ENCODE results near the gene DNAJC5. TPM values are rescaled to one million over a fixed set of nuclear protein-coding genes. Genes with fewer than 3 reads are reported as not detected.
"Not testable (repeated sequence)": the region's sequence is repeated elsewhere in the genome, so short reads cannot be mapped to it uniquely, and the experiment has no call there.

Gene DNAJC5
- total RNA-seq, 2 experiments from 2014 or later = 32.1 to 32.9 TPM

DNA sequence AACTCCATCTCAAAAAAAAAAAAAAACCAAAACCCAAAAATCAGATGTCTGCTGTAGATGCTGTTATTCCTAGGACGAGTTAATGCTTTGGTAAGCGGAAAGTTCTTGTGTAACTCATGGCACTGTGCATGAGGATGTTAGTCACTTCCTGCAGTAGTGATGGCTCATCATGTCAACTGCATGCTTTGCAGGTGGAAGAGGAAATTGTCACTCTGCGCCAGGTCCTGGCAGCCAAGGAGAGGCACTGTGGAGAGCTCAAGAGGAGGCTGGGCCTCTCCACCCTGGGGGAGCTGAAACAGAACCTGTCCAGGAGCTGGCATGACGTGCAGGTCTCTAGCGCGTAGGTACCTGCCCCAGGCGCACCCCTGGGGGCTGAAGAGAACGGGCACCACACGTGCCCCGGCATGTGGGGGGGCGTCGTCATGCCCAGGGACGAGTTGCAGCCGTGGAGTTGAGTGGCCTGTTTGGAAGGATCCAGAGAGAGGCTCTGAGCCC, 21.4 kb upstream of the DNAJC5 start:
- Mint-ChIP-seq H3K9me3 (no peaks in the 10 kb centered on the region), H3K4me3 (no peak overlapping the region), H3K27ac (peak overlapping the region; percentile 45), H3K36me3 (peaks cover 24% of the 10 kb centered on the region), H3K4me1 (peaks cover 15% of the 10 kb centered on the region), H3K27me3 (no peaks in the 10 kb centered on the region)
- DNase-seq = no peak

DNA sequence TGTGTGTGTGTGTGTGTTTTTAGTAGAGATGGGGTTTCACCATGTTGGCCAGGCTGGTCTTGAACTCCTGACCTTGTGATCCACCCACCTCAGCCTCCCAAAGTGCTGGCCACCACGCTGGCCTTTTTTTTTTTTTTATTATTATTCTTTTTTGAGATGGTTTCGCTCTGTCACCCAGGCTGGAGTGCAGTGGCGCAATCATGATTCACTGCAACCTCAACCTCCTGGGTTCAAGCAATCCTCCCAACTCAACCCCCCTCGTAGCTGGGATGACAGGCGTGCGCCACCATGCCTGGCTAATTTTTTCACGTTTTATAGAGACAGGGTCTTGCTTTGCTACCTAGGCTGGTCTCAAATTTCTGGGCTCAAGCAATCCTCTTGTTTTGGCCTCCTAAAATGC, 20.7 kb upstream of the DNAJC5 start:
- not testable (repeated sequence) for H3K4me3 Mint-ChIP-seq, H3K27ac Mint-ChIP-seq, DNase-seq

DNA sequence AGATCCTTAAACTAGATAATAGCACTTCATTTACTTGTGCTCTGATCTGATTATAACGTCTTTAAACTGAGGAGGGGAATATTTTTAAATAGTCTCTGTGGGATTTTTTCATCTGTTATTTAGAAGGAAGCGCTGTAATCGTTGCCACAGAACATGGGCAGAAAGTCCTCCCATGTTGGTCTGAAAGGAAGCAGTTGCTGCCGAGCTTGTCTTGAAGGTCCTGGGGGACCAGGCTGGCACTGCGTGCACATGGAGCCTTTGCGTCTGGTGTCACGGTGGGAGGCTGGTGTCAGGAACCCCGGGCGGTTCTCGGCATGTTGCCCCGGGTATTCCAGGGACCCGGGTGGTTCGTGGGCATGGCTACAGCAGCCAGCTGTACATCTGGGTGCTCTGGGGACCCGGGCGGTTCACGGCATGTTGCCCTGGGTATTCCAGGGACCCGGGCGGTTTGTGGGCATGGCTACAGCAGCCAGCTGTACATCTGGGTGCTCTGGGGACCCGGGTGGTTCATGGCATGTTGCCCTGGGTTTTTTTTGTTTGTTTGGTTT, 18.4 kb upstream of the DNAJC5 start:
- no peak for DNase-seq
- Mint-ChIP-seq H3K27ac (no peak overlapping the region), H3K4me1 (peaks cover 11% of the 10 kb centered on the region), H3K9me3 (no peaks in the 10 kb centered on the region), H3K27me3 (no peaks in the 10 kb centered on the region), H3K4me3 (no peak overlapping the region), H3K36me3 (peaks cover 22% of the 10 kb centered on the region)

More for the DNA sequence above, 20.7 kb upstream of the DNAJC5 start:
- Mint-ChIP-seq H3K36me3 (peaks cover 24% of the 10 kb centered on the region), H3K4me1 (peaks cover 14% of the 10 kb centered on the region)
- H3K9me3 Mint-ChIP-seq, H3K27me3 Mint-ChIP-seq: not testable (repeated sequence)

DNA sequence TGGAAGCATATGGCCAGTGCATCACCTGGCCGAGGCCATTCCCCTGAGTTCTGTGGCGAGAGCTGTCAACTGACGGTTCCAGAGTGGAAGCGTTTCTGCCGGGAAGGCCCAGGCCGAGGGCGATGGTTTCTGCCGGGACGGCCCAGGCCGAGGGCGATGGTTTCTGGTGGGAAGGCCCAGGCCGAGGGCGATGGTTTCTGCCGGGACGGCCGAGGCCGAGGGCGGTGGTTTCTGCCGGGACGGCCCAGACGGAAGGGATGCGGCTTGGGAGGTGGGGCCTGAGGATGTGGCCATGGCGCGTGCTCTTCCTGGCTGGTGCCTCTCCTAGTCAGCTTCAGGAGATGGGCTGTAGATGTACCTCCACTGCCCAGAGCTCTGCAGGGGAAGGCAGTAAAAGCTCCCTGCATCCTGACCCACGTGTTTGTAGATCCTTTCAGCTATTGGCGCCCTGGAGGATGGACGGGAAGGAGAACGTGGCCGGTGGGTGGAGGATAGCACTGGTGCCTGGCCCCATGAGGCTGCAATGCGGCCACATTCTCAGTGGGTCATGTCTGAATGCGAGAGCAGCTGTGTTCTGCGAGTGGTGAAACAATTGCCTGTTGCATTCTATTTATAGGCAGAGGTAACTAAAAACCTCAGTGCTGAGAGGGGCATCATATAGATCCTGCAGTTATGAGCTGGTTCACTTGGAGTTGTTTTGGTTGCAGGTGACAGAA, 17.0 kb upstream of the DNAJC5 start:
- Mint-ChIP-seq H3K27me3 (no peaks in the 10 kb centered on the region), H3K9me3 (no peaks in the 10 kb centered on the region), H3K4me1 (peaks cover 8% of the 10 kb centered on the region), H3K36me3 (peaks cover 16% of the 10 kb centered on the region), H3K4me3 (no peak overlapping the region), H3K27ac (no peak overlapping the region)
- DNase-seq = no peak

DNA sequence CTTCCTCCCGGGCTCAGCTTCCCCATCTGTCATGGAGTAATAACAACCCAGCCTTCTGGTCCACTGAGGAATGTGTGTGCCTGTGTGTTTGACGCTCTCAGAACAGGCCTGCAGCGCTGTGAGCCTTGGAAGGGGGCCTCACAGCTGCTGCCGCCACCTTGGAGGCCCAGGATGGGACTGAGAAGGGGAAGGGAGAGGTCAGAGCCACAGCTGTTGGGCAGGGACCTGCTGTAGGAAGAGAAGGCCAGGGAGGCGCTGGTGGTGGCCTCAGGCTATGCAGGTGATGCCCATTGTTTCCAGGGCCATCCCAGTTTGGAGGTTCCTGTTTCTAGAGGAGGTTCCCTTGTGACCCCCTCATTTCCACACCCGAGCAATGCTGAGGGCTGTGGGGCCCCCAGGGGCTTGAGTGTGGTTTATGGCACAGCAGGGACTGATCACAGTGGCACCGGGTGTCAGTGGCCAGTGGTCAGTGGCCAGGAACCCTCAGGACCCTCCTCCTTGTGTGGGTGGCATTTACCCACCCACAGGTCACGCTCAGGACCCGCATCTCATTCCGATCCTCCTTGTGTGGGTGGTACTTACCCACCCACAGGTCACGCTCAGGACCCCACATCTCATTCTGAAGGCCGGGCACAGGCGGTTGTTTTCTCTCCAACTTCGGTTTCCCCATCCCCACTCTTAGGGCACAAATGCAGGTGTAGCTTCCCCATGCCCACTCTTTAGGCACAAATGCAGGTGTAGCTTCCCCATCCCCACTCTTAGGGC, 15.8 kb upstream of the DNAJC5 start:
- Mint-ChIP-seq H3K4me1 (peaks cover 3% of the 10 kb centered on the region), H3K27me3 (no peaks in the 10 kb centered on the region), H3K27ac (no peak overlapping the region), H3K36me3 (peaks cover 10% of the 10 kb centered on the region), H3K9me3 (no peaks in the 10 kb centered on the region), H3K4me3 (no peak overlapping the region)
- no peak for DNase-seq

DNA sequence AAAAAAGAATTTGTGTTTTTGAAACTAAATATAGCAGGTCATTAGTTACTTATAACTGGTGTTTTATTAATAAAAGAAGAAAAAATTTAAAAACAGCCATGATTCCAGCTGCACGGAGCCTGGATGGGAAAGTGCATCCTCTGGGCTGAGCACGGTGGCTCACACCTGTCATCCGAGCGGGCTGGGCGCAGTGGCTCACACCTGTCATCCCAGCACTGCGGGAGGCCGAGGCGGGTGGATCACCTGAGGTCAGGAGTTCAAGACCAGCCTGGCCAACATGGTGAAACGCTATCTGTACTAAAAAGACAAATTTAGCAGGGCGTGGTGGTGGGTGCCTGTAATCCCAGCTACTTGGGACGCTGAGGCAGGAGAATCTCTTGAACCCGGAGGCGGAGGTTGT, 14.0 kb upstream of the DNAJC5 start:
- not testable (repeated sequence) for H3K9me3 Mint-ChIP-seq, H3K36me3 Mint-ChIP-seq, DNase-seq, H3K27me3 Mint-ChIP-seq, H3K4me3 Mint-ChIP-seq, H3K27ac Mint-ChIP-seq, H3K4me1 Mint-ChIP-seq

DNA sequence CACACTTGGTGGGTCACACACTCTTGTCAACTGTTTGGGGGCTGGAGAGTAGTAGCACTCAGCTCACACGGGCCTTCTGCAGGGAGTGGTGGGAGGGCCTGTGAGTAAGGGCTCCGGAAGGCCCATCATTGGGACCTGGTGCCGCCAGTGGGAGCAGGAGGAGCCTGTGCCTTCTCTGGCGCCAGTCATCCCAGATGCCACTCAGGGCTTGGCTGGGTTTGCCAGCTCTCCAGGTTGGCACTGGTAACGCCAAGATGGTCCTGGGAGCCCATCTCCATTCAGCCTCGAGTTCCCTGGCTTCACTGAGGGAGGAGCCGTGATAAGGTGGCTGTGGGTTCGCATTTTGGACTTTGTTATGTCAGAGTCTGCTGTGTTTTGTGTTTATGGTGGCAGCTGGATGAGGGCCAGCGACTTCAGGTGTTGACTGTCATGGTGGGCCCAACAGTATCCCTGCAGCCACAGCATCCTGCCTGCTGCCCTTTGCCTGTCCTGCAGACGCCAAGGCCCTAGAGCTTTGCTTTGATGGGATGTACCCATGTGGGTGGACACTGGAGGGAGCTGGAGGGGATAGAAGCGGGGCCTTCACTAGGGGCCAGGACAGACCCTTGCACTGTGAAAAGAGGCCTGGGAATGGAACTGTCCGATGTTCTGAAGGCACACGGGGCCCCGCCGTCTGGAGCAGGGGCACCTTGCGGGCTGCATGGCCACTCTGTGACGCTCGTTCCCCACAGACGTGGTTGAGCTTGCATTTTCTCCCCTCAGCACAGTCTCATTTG, 13.3 kb upstream of the DNAJC5 start:
- Mint-ChIP-seq H3K4me1 (no peaks in the 10 kb centered on the region), H3K36me3 (no peaks in the 10 kb centered on the region), H3K9me3 (no peaks in the 10 kb centered on the region), H3K27ac (no peak overlapping the region), H3K4me3 (no peak overlapping the region), H3K27me3 (no peaks in the 10 kb centered on the region)
- DNase-seq = no peak

DNA sequence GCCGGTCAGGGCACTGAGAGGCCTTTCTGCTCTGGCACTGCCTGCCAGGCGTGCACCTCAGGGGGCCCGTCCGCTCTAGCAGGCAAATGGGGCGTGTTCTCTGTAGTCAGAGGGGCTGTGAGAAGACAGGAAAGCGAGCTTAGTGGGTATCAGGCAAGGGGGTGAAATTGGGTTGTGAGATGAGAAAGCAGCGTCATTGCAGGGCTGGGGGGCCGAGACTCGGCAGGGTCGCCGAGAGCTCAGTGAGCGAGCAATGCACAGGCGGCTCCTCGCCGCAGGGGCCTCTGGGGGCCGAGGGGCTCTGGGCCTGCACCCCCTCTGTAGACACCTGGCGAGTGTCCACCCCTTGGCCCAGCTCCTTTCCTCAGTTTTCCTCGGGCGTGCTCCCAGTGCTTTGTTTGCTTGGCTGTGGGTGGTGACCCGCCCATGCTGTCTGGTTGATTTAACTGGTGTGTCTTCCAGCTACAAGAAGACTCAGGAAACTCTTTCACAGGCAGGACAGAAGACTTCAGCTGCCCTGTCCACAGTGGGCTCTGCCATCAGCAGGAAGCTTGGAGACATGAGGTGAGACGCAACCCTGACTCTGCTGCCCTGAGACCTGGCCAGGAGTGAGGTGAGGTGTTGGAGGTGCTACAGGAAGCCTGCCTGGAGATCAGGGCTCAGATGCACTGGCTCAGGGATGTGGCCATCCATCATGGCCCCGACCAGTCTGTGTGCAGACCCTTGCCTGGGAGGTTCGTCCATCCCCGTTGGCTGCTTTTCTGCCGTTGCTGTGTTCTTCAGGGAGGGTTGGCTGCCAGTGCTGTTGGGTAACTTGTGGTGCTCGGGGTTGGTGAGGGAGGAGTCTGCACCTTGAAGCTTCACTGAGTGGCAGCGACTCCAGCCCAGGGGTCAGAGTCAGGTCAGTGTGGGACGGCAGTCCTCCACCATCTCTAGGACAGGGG, 12.4 kb upstream of the DNAJC5 start:
- no peak overlapping the region for H3K4me3 Mint-ChIP-seq
- no peaks in the 10 kb centered on the region for H3K4me1 Mint-ChIP-seq
- DNase-seq = no peak
- peaks cover 5% of the 10 kb centered on the region for H3K36me3 Mint-ChIP-seq
- no peaks in the 10 kb centered on the region for H3K27me3 Mint-ChIP-seq
- no peaks in the 10 kb centered on the region for H3K9me3 Mint-ChIP-seq
- H3K27ac Mint-ChIP-seq = no peak overlapping the region

DNA sequence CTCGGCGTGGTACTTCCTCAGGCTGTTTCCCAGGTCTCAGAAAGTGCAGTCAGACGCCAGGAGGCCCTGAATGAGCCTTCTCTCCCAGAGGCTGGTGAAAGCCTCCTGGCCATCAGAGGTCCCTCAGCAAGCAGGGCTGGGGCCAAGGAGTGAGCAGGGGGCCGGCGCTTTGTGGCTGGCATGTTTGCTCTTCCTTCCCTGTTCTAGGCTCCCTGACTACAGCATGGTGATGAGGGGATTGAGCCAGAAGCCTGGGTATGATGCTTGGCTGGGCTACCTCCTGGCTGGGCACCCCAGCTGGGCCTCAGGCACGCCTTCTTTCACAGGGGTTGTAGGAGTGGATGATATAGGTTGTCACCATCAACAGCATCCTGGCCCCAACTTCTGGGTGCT, 11.7 kb upstream of the DNAJC5 start:
- no peak overlapping the region for H3K4me3 Mint-ChIP-seq
- H3K27ac Mint-ChIP-seq = no peak overlapping the region
- H3K4me1 Mint-ChIP-seq = no peaks in the 10 kb centered on the region
- H3K36me3 Mint-ChIP-seq = peaks cover 5% of the 10 kb centered on the region
- DNase-seq = no peak
- no peaks in the 10 kb centered on the region for H3K27me3 Mint-ChIP-seq
- H3K9me3 Mint-ChIP-seq = no peaks in the 10 kb centered on the region

DNA sequence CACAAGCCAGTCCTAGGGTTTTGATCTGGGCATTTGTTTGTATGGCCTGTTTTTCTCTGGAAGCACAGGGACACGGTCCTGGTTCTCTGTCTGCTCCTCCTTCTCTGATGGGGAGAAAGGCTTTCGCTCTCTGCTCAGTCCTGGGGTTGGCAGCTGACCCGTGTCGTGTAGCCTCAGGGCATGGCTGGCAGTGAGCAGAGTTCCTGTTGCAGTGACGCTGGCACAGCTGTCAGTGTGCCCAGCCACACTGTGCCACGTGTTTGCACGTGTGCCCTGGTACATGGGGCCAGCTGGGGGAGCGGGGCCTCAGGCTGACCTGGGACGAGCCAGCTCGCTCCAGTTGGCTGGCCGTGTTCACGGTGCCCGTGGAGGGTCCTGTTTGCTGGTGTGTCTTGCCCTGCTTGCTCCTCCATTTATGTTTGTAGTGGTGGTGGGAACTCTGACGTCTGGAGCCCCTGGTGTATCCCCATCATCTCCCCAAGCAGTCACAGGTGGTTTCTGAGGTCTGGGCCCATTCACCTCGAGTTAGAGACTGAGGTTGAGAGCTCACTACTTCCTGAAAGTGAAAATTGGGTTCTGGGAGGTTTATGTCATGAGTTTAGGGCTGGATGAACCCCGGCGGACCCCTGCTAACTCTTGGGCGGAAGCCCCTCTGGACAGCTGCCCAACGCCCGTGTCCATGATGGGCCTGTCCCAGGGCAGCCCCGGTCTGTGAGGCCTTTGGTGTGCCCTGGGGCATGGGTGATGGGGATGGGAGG, 10.2 kb upstream of the DNAJC5 start:
- Mint-ChIP-seq H3K27me3 (no peaks in the 10 kb centered on the region), H3K27ac (no peak overlapping the region), H3K9me3 (no peaks in the 10 kb centered on the region), H3K36me3 (peaks cover 5% of the 10 kb centered on the region), H3K4me1 (no peaks in the 10 kb centered on the region), H3K4me3 (no peak overlapping the region)
- no peak for DNase-seq

DNA sequence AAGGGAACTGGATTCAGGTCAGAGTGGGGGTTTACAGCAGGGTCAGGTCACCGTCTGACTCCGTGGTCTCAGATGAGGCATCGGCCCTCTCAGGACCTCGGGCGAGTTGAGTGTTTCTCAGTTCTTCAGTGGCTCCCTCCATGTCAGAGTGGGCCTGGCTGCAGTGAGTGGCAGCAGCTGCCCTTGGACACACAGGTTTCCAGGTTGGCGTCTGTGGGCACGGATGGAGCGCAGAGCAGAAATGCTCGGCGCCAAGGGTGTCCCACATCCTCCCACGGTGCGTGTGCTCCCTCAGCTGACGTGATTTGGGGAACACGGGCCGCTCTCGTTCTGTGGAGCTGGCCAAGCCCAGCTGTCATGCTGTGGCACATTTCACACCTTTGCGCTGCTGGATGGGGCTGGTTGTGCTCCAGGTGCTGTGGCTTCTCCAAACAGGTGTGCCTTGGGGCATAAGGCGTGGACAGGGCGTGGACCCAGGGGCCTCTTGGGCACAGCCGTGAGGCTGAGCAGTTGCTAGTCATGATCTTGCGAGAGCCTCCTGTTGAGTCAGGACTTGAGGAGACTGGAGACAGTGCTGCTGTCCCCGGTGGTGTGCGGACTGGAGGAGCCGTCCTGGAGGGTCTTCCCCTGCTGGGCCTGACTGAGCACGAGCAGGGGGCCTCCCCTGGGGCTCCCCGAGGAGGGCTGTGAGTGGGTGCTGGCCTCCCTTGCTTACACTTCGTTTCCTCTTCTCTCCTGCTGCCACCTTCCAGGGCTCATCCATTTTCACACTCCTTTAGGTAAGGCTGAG, 9.5 kb upstream of the DNAJC5 start:
- no peak for DNase-seq
- no peak overlapping the region for H3K4me3 Mint-ChIP-seq
- peaks cover 5% of the 10 kb centered on the region for H3K36me3 Mint-ChIP-seq
- H3K27me3 Mint-ChIP-seq = no peaks in the 10 kb centered on the region
- no peaks in the 10 kb centered on the region for H3K9me3 Mint-ChIP-seq
- no peak overlapping the region for H3K27ac Mint-ChIP-seq
- no peaks in the 10 kb centered on the region for H3K4me1 Mint-ChIP-seq

DNA sequence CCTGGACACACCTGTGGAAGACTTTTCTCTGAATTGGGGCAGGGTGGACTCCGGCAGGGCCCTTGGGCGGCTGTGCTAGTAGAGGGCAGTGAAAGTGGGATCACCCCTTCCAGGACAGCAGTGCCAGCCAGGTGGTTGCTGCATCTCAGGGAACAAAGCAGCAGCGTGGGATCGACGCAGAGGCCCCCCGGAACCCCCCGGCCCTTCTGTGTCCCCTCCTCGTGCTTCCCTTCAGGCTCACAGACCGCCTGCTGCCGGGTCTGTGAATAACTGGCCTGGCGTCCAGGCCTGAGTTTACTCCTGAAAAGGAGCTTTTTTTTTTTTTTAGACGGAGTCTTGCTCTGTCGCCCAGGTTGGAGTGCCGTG, 8.9 kb upstream of the DNAJC5 start:
- H3K9me3 Mint-ChIP-seq = no peaks in the 10 kb centered on the region
- peaks cover 5% of the 10 kb centered on the region for H3K36me3 Mint-ChIP-seq
- H3K4me3 Mint-ChIP-seq = no peak overlapping the region
- no peak overlapping the region for H3K27ac Mint-ChIP-seq
- DNase-seq = no peak
- H3K4me1 Mint-ChIP-seq = no peaks in the 10 kb centered on the region
- no peaks in the 10 kb centered on the region for H3K27me3 Mint-ChIP-seq

DNA sequence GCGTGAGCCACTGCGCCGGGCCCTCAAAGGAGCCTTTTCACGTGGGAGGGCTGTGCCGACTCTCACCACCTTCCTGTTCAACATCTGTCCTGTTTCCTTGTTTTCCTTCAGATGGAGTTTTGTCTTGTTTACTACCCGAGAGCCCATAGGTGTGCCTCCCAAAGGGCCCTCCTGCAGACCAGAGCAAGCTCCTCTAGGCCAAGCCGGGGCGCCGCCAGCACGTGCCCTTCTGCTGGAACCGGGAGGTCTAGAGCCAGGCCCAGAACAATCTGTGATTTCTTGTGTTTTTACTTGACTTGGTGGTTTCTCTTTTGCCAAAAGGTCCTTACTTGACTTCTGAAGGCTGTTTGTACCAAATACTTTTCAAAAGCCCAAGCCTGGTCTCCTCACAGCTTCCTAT, 8.0 kb upstream of the DNAJC5 start:
- Mint-ChIP-seq H3K27ac (no peak overlapping the region), H3K27me3 (no peaks in the 10 kb centered on the region), H3K4me1 (no peaks in the 10 kb centered on the region), H3K4me3 (no peak overlapping the region), H3K36me3 (peaks cover 6% of the 10 kb centered on the region), H3K9me3 (no peaks in the 10 kb centered on the region)
- DNase-seq = no peak

Data from activated naive CD8-positive, alpha-beta T cell treated with anti-CD3 and anti-CD28 coated beads for 36 hours (primary cell).